PC-9 (cell line): Measurements from ENCODE around the gene ACSL1.

Experiments used
- CTCF ChIP-seq: fragments of 200-600 bp; sonication (generic); conservative IDR thresholded peaks from 2 replicates; pipeline ENCODE4 v1.6.1; 2017; ENCODE audit warnings: mixed run types, antibody characterized with exemption, mild to moderate bottlenecking, moderate library complexity
- EZH2 ChIP-seq: fragments of 200-600 bp; sonication (generic); IDR thresholded peaks from 2 replicates; pipeline ENCODE4 v1.8.0; 2017; ENCODE audit warnings: antibody characterized with exemption, low read depth

- no peak for TF ChIP-seq CTCF
- no peak for TF ChIP-seq EZH2
Measured at GRCh38 chr4:184802697-184803015, 23.1 kb downstream of the ACSL1 start.
